GM12801 (cell line): Measurements from ENCODE around the gene FCHO1.

Experiments
- CTCF ChIP-seq: IDR thresholded peaks from one replicate; pipeline ENCODE4 v1.5.1; 2011; ENCODE audit warnings: control low read depth; ENCODE audit not compliant: insufficient read length; ENCODE audit errors: extremely low read depth

Gene FCHO1

GRCh38 chr19:17778968-17779929, 28.0 kb downstream of the FCHO1 start:
- TF ChIP-seq CTCF = no peak

GRCh38 chr19:17780781-17781180, 29.5 kb downstream of the FCHO1 start:
- no peak for TF ChIP-seq CTCF

GRCh38 chr19:17784201-17785008, 33.1 kb downstream of the FCHO1 start:
- no peak for TF ChIP-seq CTCF

- no peak for TF ChIP-seq CTCF
Observed at GRCh38 chr19:17787274-17787913, 36.1 kb downstream of the FCHO1 start.

GRCh38 chr19:17788632-17789031, 37.4 kb downstream of the FCHO1 start:
- TF ChIP-seq CTCF = no peak

DNA sequence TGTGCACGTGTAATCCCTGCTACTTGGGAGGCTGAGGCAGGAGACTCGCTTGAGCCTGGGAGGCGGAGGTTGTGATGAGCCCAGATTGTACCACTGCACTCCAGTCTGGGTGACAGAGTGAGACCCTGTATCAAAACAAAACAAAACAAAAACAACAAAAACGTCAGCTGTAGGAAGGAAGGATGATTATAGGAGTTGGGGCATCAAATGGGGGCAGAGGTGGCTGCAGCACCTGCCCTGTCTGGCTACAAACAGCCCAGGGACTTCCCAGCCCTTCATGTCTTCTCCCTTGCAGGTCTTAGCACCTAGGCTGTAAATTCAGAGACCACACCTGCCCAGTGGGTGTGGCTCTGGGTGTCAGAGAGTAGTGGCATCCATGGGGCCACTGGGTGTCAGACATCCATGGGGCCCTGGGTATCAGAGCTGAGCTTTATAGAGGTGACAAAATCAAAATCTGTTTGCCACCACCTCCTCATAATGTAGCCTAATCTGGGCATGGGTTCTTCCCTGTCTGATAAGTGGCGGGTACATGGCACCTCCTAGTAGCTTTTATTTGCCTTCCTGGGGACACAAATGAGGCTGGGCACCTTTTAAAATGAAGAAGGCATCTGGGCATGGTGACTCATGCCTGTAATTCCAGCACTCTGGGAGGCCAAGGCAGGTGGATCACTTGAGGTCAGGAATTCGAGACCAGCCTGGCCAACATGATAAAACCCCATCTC, 38.9 kb downstream of the FCHO1 start:
- no peak for TF ChIP-seq CTCF

DNA sequence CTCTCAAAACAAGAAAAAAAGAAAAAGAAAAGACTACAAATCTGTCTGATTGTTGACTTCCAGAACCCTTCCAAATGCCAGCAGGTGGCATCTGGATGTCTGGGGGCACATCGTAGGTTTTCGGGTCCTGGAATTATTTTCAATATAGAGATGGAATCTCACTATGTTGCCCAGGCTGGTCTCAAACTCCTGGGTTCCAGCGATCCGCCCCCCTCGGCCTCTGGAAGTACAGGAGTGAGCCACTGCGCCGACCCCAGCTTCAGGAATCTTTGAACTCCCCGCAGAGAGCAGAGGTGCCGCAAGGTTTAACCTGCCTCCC, 43.1 kb downstream of the FCHO1 start:
- no peak for TF ChIP-seq CTCF
